ENCODE results near the gene ARRDC5. TPM values are rescaled to one million over a fixed set of nuclear protein-coding genes. Genes with fewer than 3 reads are reported as not detected.

ARRDC5 gene
- total RNA-seq, 1 experiment from 2014 or later: not detected

GRCh38 chr19:4909156-4909896 is 6.6 kb upstream of the ARRDC5 start, which contains the start of gene UHRF1 (continued):
- TF ChIP-seq STAT6 (CRISPR knock-in tag; conservative IDR thresholded peaks at IDR 0.05; ENCODE audit: low read depth) (no peak), IRF2 (CRISPR knock-in tag; IDR thresholded peaks at IDR 0.05; ENCODE audit: borderline replicate concordance, low read depth) (no peak), ETV6 (CRISPR knock-in tag; IDR thresholded peaks at IDR 0.05) (peak; percentile 64; the same call in 1 of the 2 replicates), ZNF121 (CRISPR knock-in tag; IDR thresholded peaks at IDR 0.05) (no peak), FOXJ3 (CRISPR knock-in tag; IDR thresholded peaks at IDR 0.05; ENCODE audit: borderline replicate concordance) (no peak), ATF1 (CRISPR knock-in tag; IDR thresholded peaks at IDR 0.05) (no peak), FOXK1 (CRISPR knock-in tag; IDR thresholded peaks at IDR 0.05) (no peak), ESRRA (CRISPR knock-in tag; IDR thresholded peaks at IDR 0.05; ENCODE audit: borderline replicate concordance) (no peak), ARID4B (CRISPR knock-in tag; IDR thresholded peaks at IDR 0.05; ENCODE audit: borderline replicate concordance) (no peak), TEAD1 (CRISPR knock-in tag; IDR thresholded peaks at IDR 0.05) (no peak; the same call in 1 of the 2 replicates), E2F4 (CRISPR knock-in tag; IDR thresholded peaks at IDR 0.05; ENCODE audit: borderline replicate concordance, low read depth) (peak; percentile 78), ZNF232 (CRISPR knock-in tag; IDR thresholded peaks at IDR 0.05) (peak; percentile 17; the same call in 1 of the 2 replicates), MLX (CRISPR knock-in tag; IDR thresholded peaks at IDR 0.05) (no peak), TCF7 (CRISPR knock-in tag; IDR thresholded peaks at IDR 0.05; ENCODE audit: low read depth) (no peak), MAX (CRISPR knock-in tag; IDR thresholded peaks at IDR 0.05) (peak; percentile 51; the same call in 1 of the 2 replicates), CTCF (IDR thresholded peaks at IDR 0.05) (no peak), ZNF281 (CRISPR knock-in tag; IDR thresholded peaks at IDR 0.05) (0 out of 2 replicates have a peak, but pooled peaks have one; percentile 37), TEAD4 (CRISPR knock-in tag; IDR thresholded peaks at IDR 0.05) (no peak), NFYB (CRISPR knock-in tag; conservative IDR thresholded peaks at IDR 0.05; ENCODE audit: low read depth) (peak; percentile 64), ZMAT4 (CRISPR knock-in tag; IDR thresholded peaks at IDR 0.05) (no peak), ATF6 (CRISPR knock-in tag; IDR thresholded peaks at IDR 0.05) (no peak)

Measured in WTC11 (cell line).